Measurements from ENCODE around the gene PLA2G4E.

DNA sequence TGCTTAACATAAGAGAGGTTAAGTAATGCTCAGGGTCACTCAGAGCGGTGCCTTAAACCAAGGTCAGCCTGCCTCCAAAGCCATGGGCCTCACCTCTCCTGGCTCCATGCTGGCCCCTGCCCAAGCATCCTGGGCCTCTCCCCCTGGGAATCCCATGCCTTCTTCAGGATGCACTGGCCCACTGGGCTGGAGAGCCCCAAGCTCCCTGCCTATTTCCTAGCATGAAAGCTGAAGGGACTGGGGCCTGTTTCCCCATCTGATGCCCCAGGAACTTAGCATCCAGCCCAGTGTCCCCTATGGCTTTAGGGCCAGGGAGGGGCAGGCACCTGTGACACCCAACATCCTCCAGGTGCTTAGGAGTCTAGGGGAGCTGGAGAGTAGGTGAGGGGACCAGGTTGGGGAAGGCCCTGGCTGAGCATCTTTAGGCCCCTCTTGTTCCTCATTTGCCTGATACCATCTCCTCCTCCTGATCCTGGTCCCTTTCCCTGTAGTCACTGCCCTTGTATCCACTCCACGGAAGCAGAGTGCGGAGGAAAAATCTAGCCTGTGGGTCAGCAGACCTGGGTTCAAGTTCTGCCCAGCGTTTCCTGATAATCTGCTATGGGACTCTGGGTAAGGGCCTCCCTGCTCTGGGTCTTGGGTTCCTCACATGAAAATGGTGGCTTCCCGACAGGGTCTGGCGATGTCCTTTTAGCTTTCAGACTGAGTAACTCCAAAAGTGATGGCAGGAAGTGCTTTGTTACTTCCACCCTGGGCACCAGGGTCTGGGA, 77.1 kb downstream of the PLA2G4E start:
- TF ChIP-seq, protein P1, sequence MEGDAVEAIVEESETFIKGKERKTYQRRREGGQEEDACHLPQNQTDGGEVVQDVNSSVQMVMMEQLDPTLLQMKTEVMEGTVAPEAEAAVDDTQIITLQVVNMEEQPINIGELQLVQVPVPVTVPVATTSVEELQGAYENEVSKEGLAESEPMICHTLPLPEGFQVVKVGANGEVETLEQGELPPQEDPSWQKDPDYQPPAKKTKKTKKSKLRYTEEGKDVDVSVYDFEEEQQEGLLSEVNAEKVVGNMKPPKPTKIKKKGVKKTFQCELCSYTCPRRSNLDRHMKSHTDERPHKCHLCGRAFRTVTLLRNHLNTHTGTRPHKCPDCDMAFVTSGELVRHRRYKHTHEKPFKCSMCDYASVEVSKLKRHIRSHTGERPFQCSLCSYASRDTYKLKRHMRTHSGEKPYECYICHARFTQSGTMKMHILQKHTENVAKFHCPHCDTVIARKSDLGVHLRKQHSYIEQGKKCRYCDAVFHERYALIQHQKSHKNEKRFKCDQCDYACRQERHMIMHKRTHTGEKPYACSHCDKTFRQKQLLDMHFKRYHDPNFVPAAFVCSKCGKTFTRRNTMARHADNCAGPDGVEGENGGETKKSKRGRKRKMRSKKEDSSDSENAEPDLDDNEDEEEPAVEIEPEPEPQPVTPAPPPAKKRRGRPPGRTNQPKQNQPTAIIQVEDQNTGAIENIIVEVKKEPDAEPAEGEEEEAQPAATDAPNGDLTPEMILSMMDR (conservative IDR thresholded peaks at IDR 0.05; ENCODE audit: low read depth, low read length), result no peak
- no peak for TF ChIP-seq EZH2 (IDR thresholded peaks at IDR 0.05; ENCODE audit: borderline replicate concordance, low read depth, low read length, poor library complexity, severe bottlenecking)
